Left lung (tissue), 10 donors: ENCODE measurements around the gene RHOB. TPM values are rescaled to one million over a fixed set of nuclear protein-coding genes. Genes with fewer than 3 reads are reported as not detected.
A peak's percentile ranks its signal among the peaks of the same experiment; 100 is the strongest.

Experiments
- ATAC-seq: fragments of 200-7000 bp; cut with Tn5 transposase; one replicate; pipeline ENCODE4 v1.9.1; 2020; ENCODE audit warnings: moderate library complexity
- DNase-seq, 4 donors: peaks; one replicate each; pipeline ENCODE4 v3.0.0-alpha.2; 2013 to 2020
- H3K27ac ChIP-seq, 2 donors: fragments of 200-600 bp; sonication (generic) in 1 of 2; one replicate each; pipeline versions ENCODE4 v1.5.0 to v1.8.0; 2020 to 2021
- H3K27me3 ChIP-seq, 2 donors: fragments of 200-600 bp; sonication (generic) in 1 of 2; one replicate each; pipeline versions ENCODE4 v1.5.0 to v1.8.0; 2020 to 2021
- H3K36me3 ChIP-seq, 2 donors: fragments of 200-600 bp; sonication (generic) in 1 of 2; one replicate each; pipeline versions ENCODE4 v1.5.0 to v1.8.0; 2020 to 2021
- H3K4me1 ChIP-seq, 2 donors: fragments of 200-600 bp; one replicate each; pipeline ENCODE4 v1.8.0; 2021
- H3K4me3 ChIP-seq, 2 donors: fragments of 200-600 bp; sonication (generic) in 1 of 2; one replicate each; pipeline versions ENCODE4 v1.5.0 to v1.8.0; 2020 to 2021; ENCODE audit warnings: mild to moderate bottlenecking in 1 of 2
- H3K9me3 ChIP-seq, 2 donors: fragments of 200-600 bp; sonication (generic) in 1 of 2; one replicate each; pipeline versions ENCODE4 v1.5.0 to v1.8.0; 2020 to 2021
- intact Hi-C, 2 donors: fragments of 100-400 bp; cut with DNase I; formaldehyde crosslinking; loops; one replicate each; pipeline versions ENCODE4 v1.11.2 to v1.14.2; 2022
- polyA plus RNA-seq, 6 donors: library from polyadenylated mRNA; unstranded; fragments of 120-200 nt; gene quantifications; one replicate each; pipeline ENCODE4 v1.2.1, GENCODE V29; 2013; ENCODE audit not compliant: insufficient read length in 6 of 6
- total RNA-seq, 2 donors: library from RNA; stranded (reverse); fragmentation: NEBNext Ultra II Directional; extraction: Animal tissue kit (Norgen Biotek cat#: 25700); gene quantifications; one replicate each; pipeline ENCODE4 v1.2.1, GENCODE V29; 2021
- TF ChIP-seq, protein P1 (sequence below), 2 donors: fragments of 200-600 bp; sonication (generic) in 1 of 2; IDR thresholded peaks; one replicate each; pipeline versions ENCODE4 v1.5.0 to v1.8.0; 2021; ENCODE audit warnings: antibody characterized with exemption in 2 of 2
- donor health status: DM: no; HTN: yes; CAD: no.
- donor health status: DM: no; HTN: no; CAD: no.

RHOB gene
- total and polyA plus RNA-seq, 8 donors, result 54.0 to 172 (median 101) TPM

DNA sequence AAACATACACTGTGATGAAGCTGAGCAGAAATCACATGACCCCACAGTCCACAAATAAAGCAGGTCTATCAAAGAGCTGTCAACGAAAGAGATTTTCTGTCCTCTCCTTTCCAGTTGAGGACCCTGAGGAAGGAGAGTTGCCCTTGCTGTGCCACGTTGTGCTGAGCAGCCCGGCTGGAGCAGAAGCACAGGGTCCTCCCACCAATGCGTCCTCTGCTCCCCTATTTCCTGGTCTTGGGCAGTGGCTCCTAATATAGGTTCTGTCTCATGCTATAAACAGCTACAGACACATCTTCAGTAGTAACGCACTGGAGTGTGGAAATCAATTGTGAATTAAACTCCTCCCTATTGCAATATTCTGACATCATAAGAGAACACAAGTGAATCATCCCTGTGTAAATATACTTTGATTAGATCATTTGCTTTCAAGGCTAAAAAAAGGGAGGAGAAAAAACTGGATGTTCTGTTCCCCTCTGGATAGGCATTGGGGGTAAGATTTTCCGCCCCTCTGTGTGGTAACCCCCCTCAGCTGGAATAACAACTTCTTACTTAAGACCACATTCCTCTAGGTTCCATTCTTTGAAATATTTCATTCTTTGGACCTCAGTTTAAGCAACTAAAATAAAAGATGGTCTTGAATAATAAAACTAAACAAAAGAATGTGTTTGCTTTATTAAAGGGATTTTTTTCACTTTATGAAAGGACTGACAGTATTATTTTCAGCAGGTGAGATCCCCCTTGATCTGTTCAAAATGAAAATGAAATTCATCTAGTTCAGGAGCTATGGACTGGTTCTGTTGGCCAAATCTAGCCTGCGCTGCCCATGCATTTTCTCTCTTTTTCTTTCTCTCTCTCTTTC, 8.3 kb upstream of the RHOB start:
- no peaks in the 10 kb centered on the region for H3K27me3 ChIP-seq
- no peak overlapping the region for H3K4me3 ChIP-seq
- no peaks in the 10 kb centered on the region for H3K36me3 ChIP-seq
- H3K9me3 ChIP-seq, result no peaks in the 10 kb centered on the region
- peaks cover 8 to 38% of the 10 kb centered on the region in 2 donors for H3K4me1 ChIP-seq
- TF ChIP-seq, protein P1, sequence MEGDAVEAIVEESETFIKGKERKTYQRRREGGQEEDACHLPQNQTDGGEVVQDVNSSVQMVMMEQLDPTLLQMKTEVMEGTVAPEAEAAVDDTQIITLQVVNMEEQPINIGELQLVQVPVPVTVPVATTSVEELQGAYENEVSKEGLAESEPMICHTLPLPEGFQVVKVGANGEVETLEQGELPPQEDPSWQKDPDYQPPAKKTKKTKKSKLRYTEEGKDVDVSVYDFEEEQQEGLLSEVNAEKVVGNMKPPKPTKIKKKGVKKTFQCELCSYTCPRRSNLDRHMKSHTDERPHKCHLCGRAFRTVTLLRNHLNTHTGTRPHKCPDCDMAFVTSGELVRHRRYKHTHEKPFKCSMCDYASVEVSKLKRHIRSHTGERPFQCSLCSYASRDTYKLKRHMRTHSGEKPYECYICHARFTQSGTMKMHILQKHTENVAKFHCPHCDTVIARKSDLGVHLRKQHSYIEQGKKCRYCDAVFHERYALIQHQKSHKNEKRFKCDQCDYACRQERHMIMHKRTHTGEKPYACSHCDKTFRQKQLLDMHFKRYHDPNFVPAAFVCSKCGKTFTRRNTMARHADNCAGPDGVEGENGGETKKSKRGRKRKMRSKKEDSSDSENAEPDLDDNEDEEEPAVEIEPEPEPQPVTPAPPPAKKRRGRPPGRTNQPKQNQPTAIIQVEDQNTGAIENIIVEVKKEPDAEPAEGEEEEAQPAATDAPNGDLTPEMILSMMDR (IDR thresholded peaks at IDR 0.05), result no peak
- DNase-seq, result peak in 1 of 4 donors; percentile 34
- intact Hi-C loops, result no loop called here
- ATAC-seq, result peak; percentile 74
- H3K27ac ChIP-seq, result peak overlapping the region; percentile 55 to 83

DNA sequence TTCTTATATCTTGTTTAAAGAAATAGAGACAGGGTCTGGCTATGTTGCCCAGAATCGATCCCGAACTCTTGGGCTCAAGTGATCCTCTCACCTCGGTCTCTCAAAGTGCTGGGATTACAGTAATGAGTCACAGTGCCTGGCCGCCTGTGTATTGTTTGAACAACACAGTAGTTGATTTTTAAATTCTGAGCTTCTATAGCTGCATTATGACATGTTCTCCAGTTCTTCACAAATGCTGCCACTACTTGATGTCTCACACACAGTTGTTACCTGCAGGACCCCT, 7.7 kb upstream of the RHOB start:
- intact Hi-C loops, result no loop called here
- peak; percentile 71 for ATAC-seq
- peak overlapping the region; percentile 55 to 83 for H3K27ac ChIP-seq

DNA sequence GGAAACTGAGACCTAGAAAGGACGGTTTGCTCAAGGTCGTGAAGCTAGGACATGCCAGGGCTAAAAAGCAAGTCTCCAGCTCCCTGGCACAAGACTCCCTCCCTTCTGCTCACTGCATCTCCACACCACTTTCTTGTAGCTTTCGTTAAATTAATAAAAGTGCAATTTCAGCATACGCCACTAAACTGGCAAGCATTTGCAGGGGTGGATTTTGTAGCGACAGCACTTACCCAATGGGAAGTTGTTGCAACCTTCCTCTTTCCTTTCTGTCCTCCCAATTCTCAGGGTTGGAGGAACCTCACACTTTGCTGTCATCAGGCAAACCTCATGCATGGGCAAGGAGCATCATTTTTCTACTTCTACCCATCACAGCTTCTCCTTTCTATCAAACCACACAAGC, 7.4 kb upstream of the RHOB start:
- Histone ChIP-seq H3K4me1 (peaks cover 11 to 47% of the 10 kb centered on the region in 2 donors), H3K9me3 (no peaks in the 10 kb centered on the region), H3K4me3 (no peak overlapping the region), H3K27me3 (no peaks in the 10 kb centered on the region), H3K27ac (peak overlapping the region; percentile 55 to 83), H3K36me3 (no peaks in the 10 kb centered on the region)
- intact Hi-C loops, result no loop called here
- ATAC-seq (peak; percentile 42), DNase-seq (peak in 1 of 4 donors; percentile 36)
- TF ChIP-seq, protein P1 (IDR thresholded peaks at IDR 0.05), result no peak

More for the DNA sequence above, 7.7 kb upstream of the RHOB start:
- DNase-seq, result peak in 1 of 4 donors; percentile 35
- Histone ChIP-seq H3K4me1 (peaks cover 11 to 43% of the 10 kb centered on the region in 2 donors), H3K4me3 (no peak overlapping the region), H3K36me3 (no peaks in the 10 kb centered on the region), H3K27me3 (no peaks in the 10 kb centered on the region), H3K9me3 (no peaks in the 10 kb centered on the region)
- TF ChIP-seq, protein P1 (IDR thresholded peaks at IDR 0.05), result no peak

DNA sequence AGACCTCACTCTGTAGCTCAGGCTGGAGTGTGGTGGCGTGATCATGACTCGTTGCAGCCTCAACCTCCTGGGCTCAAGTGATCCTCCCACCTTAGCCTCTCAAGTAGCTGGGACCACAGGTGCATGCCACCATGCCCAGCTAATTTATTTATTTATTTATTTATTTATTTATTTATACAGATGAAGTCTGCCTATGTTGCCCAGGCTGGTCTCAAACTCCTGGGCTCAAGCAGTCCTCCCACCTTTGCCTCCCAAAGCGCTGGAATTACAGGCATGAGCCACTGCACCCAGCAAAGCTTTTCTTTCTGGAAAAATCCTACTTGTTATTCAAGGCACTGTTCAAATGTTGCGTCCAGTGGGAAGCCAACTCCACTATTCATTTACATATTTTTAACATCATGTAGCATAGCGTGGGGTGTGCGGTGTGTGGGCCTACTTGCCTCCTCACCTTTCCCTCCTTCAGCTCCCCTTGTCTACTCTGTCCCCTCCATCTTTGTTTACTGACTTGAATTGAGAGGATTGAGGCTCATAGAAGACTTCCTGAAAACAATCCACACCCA, 6.8 kb upstream of the RHOB start:
- no peaks in the 10 kb centered on the region for H3K36me3 ChIP-seq
- intact Hi-C loops, result loop anchor here in 1 of 2 donors (10.0 kb wide), 1 partner anchor 195 kb away; no protein-coding TSS in a partner anchor
- peak overlapping the region; percentile 23 to 83 for H3K27ac ChIP-seq
- ATAC-seq, result no peak
- H3K27me3 ChIP-seq, result no peaks in the 10 kb centered on the region
- TF ChIP-seq, protein P1 (IDR thresholded peaks at IDR 0.05), result no peak
- H3K4me3 ChIP-seq, result no peak overlapping the region
- H3K4me1 ChIP-seq, result peaks cover 11 to 52% of the 10 kb centered on the region in 2 donors
- peak in 1 of 4 donors; percentile 32 for DNase-seq
- H3K9me3 ChIP-seq, result no peaks in the 10 kb centered on the region

DNA sequence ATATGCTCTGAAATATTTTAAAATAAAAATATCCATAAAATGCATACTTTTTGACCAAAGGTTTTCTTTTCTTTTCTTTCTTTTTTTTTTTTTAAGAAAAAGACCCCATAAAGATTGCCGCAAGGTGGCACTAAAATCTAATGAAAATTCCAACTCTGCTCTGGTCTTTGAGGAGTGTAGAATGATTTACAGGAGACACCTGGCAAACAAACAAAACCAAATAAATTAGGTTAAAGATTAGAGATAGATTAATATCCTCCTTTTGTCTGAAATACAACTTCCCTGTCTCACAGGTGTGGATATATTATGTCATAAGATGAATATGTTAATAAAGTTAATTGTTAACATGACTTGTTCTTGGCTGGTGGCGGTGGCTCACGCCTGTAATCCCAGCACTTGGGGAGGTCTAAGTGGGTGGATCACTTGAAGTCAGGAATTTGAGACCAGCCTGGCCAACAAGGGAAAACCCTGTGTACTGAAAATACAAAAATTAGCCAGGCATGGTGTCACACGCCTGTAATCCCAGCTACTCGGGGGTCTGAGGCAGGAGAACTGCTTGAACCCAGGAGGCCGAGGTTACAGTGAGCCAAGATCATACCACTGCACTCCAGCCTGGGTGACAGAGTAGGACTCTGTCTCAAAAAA, 3.5 kb upstream of the RHOB start:
- DNase-seq (peak in 2 of 4 donors; percentile 39 to 64), ATAC-seq (no peak)
- H3K4me3 ChIP-seq, result no peak overlapping the region
- peaks cover 11 to 53% of the 10 kb centered on the region in 2 donors for H3K4me1 ChIP-seq
- intact Hi-C loops, result loop anchor here (2.0 to 10.0 kb wide), 2 partner anchors 191 to 195 kb away; no protein-coding TSS in a partner anchor
- peak overlapping the region; percentile 28 to 49 for H3K27ac ChIP-seq
- TF ChIP-seq, protein P1 (IDR thresholded peaks at IDR 0.05), result peak; percentile 32 to 40
- H3K27me3 ChIP-seq, result no peaks in the 10 kb centered on the region
- H3K36me3 ChIP-seq, result peaks cover 1 to 3% of the 10 kb centered on the region in 2 donors
- no peaks in the 10 kb centered on the region for H3K9me3 ChIP-seq
